Amniotic stem cell (primary cell): ENCODE data around the gene ZC3H12A.

ENCODE experiments used
- DNase-seq: peaks from one replicate; lab custom pipeline; 2025; lab: John Stamatoyannopoulos, UW

The ZC3H12A gene

GRCh38 chr1:37478890-37479254 lies 4.5 kb downstream of the ZC3H12A start:
- DNase-seq, result no peak

GRCh38 chr1:37479255-37480124 lies 5.1 kb downstream of the ZC3H12A start:
- DNase-seq, result peak; percentile 54

GRCh38 chr1:37480125-37480466 lies 5.7 kb downstream of the ZC3H12A start:
- no peak for DNase-seq

GRCh38 chr1:37480581-37481288 lies 6.4 kb downstream of the ZC3H12A start:
- DNase-seq, result no peak

GRCh38 chr1:37481289-37482003 lies 7.1 kb downstream of the ZC3H12A start:
- DNase-seq, result no peak

GRCh38 chr1:37482004-37482785 lies 7.8 kb downstream of the ZC3H12A start:
- no peak for DNase-seq

- DNase-seq, result no peak
These were observed 8.7 kb downstream of the ZC3H12A start for GRCh38 chr1:37482796-37483744.

GRCh38 chr1:37483785-37484184 lies 9.4 kb downstream of the ZC3H12A start:
- no peak for DNase-seq

GRCh38 chr1:37484325-37485051 lies 10.1 kb downstream of the ZC3H12A start:
- no peak for DNase-seq

- no peak for DNase-seq
These were observed 11.7 kb downstream of the ZC3H12A start for GRCh38 chr1:37485902-37486679.

- DNase-seq, result no peak
These were observed 12.6 kb downstream of the ZC3H12A start for GRCh38 chr1:37486680-37487618.

GRCh38 chr1:37487619-37487984 lies 13.2 kb downstream of the ZC3H12A start:
- DNase-seq, result no peak

- no peak for DNase-seq
These were observed 19.1 kb downstream of the ZC3H12A start for GRCh38 chr1:37493336-37494098.

GRCh38 chr1:37495875-37496274 lies 21.5 kb downstream of the ZC3H12A start:
- no peak for DNase-seq

- DNase-seq, result no peak
These were observed 23.5 kb downstream of the ZC3H12A start for GRCh38 chr1:37497832-37498231.

GRCh38 chr1:37498872-37499617 lies 24.7 kb downstream of the ZC3H12A start:
- DNase-seq, result no peak

GRCh38 chr1:37501661-37502060 lies 27.3 kb downstream of the ZC3H12A start:
- DNase-seq, result no peak
